ENCODE data around the gene ABR.

DNA sequence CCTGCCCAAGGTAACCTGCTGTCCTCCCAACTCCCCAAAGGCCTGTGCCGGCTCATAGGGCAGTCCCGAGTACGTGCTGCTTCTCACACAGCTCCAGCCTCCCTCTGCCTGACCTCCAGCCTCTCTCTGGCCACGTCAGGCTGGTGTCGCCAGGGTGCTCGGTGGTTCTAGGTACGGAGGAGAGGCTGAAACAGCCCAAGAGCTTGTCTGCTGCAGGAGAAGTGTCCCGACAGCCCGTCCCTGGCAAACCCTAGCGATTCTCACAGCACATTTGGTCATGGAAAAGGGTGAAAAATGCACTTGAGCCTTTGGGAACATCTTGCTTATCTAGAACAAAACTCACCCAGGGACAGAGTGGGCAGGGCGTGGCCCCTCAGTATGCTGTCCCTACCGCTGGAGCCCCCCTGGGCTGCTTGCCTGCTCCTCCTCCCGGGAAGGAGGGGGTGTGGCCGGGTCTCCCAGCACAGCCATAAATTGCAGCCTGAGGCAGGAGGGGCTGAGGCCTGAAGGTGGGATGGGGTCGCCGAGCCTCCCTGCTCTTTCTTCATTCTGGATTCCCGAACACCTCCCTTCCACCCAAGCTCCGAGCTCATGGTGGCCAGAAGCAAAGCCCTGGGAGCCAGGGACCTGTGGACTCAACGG lies 142.4 kb downstream of the ABR start:
- TF ChIP-seq, protein P1, sequence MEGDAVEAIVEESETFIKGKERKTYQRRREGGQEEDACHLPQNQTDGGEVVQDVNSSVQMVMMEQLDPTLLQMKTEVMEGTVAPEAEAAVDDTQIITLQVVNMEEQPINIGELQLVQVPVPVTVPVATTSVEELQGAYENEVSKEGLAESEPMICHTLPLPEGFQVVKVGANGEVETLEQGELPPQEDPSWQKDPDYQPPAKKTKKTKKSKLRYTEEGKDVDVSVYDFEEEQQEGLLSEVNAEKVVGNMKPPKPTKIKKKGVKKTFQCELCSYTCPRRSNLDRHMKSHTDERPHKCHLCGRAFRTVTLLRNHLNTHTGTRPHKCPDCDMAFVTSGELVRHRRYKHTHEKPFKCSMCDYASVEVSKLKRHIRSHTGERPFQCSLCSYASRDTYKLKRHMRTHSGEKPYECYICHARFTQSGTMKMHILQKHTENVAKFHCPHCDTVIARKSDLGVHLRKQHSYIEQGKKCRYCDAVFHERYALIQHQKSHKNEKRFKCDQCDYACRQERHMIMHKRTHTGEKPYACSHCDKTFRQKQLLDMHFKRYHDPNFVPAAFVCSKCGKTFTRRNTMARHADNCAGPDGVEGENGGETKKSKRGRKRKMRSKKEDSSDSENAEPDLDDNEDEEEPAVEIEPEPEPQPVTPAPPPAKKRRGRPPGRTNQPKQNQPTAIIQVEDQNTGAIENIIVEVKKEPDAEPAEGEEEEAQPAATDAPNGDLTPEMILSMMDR (IDR thresholded peaks at IDR 0.05) = no peak
- no peak for TF ChIP-seq EZH2 (IDR thresholded peaks at IDR 0.05)
